ENCODE measurements around the gene ATOH8.

Gene ATOH8

GRCh38 chr2:85781013-85781332 lies 27.2 kb downstream of the ATOH8 start:
- Histone ChIP-seq H3K36me3 (ENCODE audit: control insufficient read depth, insufficient read depth, low read length) (no peaks in the 10 kb centered on the region), H3K27ac (ENCODE audit: low read depth, low read length, severe bottlenecking) (no peak overlapping the region)
- WGBS, 2 experiments (ENCODE audit: insufficient coverage in 2 of 2), result 95 to 100% methylated on average over 3 to 4 of the region's 5 CpGs

GRCh38 chr2:85783796-85784195 lies 30.0 kb downstream of the ATOH8 start:
- 96 to 97% methylated on average over 3 to 4 of the region's 7 CpGs for WGBS, 2 experiments (ENCODE audit: insufficient coverage in 2 of 2)
- no peak overlapping the region for H3K4me3 ChIP-seq (ENCODE audit: extremely low read depth, insufficient read depth, low read length, poor library complexity, severe bottlenecking)
- H3K9me3 ChIP-seq (ENCODE audit: control insufficient read depth, low read length), result no peaks in the 10 kb centered on the region
- H3K36me3 ChIP-seq (ENCODE audit: control insufficient read depth, insufficient read depth, low read length), result no peaks in the 10 kb centered on the region
- H3K27ac ChIP-seq (ENCODE audit: low read depth, low read length, severe bottlenecking), result no peak overlapping the region
- H3K4me1 ChIP-seq (ENCODE audit: control insufficient read depth, insufficient read depth, low read length, poor library complexity, severe bottlenecking), result peaks cover 3% of the 10 kb centered on the region

More at GRCh38 chr2:85781013-85781332, 27.2 kb downstream of the ATOH8 start:
- Histone ChIP-seq H3K4me1 (ENCODE audit: control insufficient read depth, insufficient read depth, low read length, poor library complexity, severe bottlenecking) (peaks cover 3% of the 10 kb centered on the region), H3K9me3 (ENCODE audit: control insufficient read depth, low read length) (no peaks in the 10 kb centered on the region), H3K4me3 (ENCODE audit: extremely low read depth, insufficient read depth, low read length, poor library complexity, severe bottlenecking) (no peak overlapping the region)

- H3K4me3 ChIP-seq (ENCODE audit: extremely low read depth, insufficient read depth, low read length, poor library complexity, severe bottlenecking), result no peak overlapping the region
- H3K9me3 ChIP-seq (ENCODE audit: control insufficient read depth, low read length), result no peaks in the 10 kb centered on the region
- H3K27ac ChIP-seq (ENCODE audit: low read depth, low read length, severe bottlenecking), result no peak overlapping the region
- peaks cover 2% of the 10 kb centered on the region for H3K4me1 ChIP-seq (ENCODE audit: control insufficient read depth, insufficient read depth, low read length, poor library complexity, severe bottlenecking)
- H3K36me3 ChIP-seq (ENCODE audit: control insufficient read depth, insufficient read depth, low read length), result no peaks in the 10 kb centered on the region
- 92 to 93% methylated on average over 3 to 6 of the region's 6 CpGs for WGBS, 2 experiments (ENCODE audit: insufficient coverage in 2 of 2)
Observed at GRCh38 chr2:85784474-85784986, 30.7 kb downstream of the ATOH8 start.

GRCh38 chr2:85785027-85785822 lies 31.4 kb downstream of the ATOH8 start:
- Histone ChIP-seq H3K4me3 (ENCODE audit: extremely low read depth, insufficient read depth, low read length, poor library complexity, severe bottlenecking) (no peak overlapping the region), H3K9me3 (ENCODE audit: control insufficient read depth, low read length) (no peaks in the 10 kb centered on the region), H3K36me3 (ENCODE audit: control insufficient read depth, insufficient read depth, low read length) (no peaks in the 10 kb centered on the region), H3K27ac (ENCODE audit: low read depth, low read length, severe bottlenecking) (no peak overlapping the region), H3K4me1 (ENCODE audit: control insufficient read depth, insufficient read depth, low read length, poor library complexity, severe bottlenecking) (peaks cover 3% of the 10 kb centered on the region)
- WGBS, 2 experiments (ENCODE audit: insufficient coverage in 2 of 2), result 80 to 86% methylated on average over 21 to 24 of the region's 25 CpGs

GRCh38 chr2:85785871-85786270 lies 32.1 kb downstream of the ATOH8 start:
- H3K27ac ChIP-seq (ENCODE audit: low read depth, low read length, severe bottlenecking), result no peak overlapping the region
- 92 to 94% methylated on average over 4 of the region's 4 CpGs for WGBS, 2 experiments (ENCODE audit: insufficient coverage in 2 of 2)
- H3K9me3 ChIP-seq (ENCODE audit: control insufficient read depth, low read length), result no peaks in the 10 kb centered on the region
- no peak overlapping the region for H3K4me3 ChIP-seq (ENCODE audit: extremely low read depth, insufficient read depth, low read length, poor library complexity, severe bottlenecking)
- no peaks in the 10 kb centered on the region for H3K36me3 ChIP-seq (ENCODE audit: control insufficient read depth, insufficient read depth, low read length)
- peaks cover 9% of the 10 kb centered on the region for H3K4me1 ChIP-seq (ENCODE audit: control insufficient read depth, insufficient read depth, low read length, poor library complexity, severe bottlenecking)

- Histone ChIP-seq H3K27ac (ENCODE audit: low read depth, low read length, severe bottlenecking) (no peak overlapping the region), H3K4me1 (ENCODE audit: control insufficient read depth, insufficient read depth, low read length, poor library complexity, severe bottlenecking) (peaks cover 9% of the 10 kb centered on the region), H3K36me3 (ENCODE audit: control insufficient read depth, insufficient read depth, low read length) (no peaks in the 10 kb centered on the region), H3K4me3 (ENCODE audit: extremely low read depth, insufficient read depth, low read length, poor library complexity, severe bottlenecking) (no peak overlapping the region), H3K9me3 (ENCODE audit: control insufficient read depth, low read length) (no peaks in the 10 kb centered on the region)
- 96% methylated on average over 4 to 6 of the region's 7 CpGs for WGBS, 2 experiments (ENCODE audit: insufficient coverage in 2 of 2)
Observed at GRCh38 chr2:85786444-85786843, 32.7 kb downstream of the ATOH8 start.

GRCh38 chr2:85786865-85787264 lies 33.1 kb downstream of the ATOH8 start:
- Histone ChIP-seq H3K27ac (ENCODE audit: low read depth, low read length, severe bottlenecking) (no peak overlapping the region), H3K4me1 (ENCODE audit: control insufficient read depth, insufficient read depth, low read length, poor library complexity, severe bottlenecking) (peaks cover 9% of the 10 kb centered on the region), H3K9me3 (ENCODE audit: control insufficient read depth, low read length) (no peaks in the 10 kb centered on the region), H3K36me3 (ENCODE audit: control insufficient read depth, insufficient read depth, low read length) (no peaks in the 10 kb centered on the region), H3K4me3 (ENCODE audit: extremely low read depth, insufficient read depth, low read length, poor library complexity, severe bottlenecking) (no peak overlapping the region)
- 94 to 98% methylated on average over 7 to 11 of the region's 14 CpGs for WGBS, 2 experiments (ENCODE audit: insufficient coverage in 2 of 2)

GRCh38 chr2:85787282-85787980 lies 33.6 kb downstream of the ATOH8 start:
- Histone ChIP-seq H3K27ac (ENCODE audit: low read depth, low read length, severe bottlenecking) (no peak overlapping the region), H3K4me1 (ENCODE audit: control insufficient read depth, insufficient read depth, low read length, poor library complexity, severe bottlenecking) (peaks cover 11% of the 10 kb centered on the region), H3K9me3 (ENCODE audit: control insufficient read depth, low read length) (no peaks in the 10 kb centered on the region), H3K4me3 (ENCODE audit: extremely low read depth, insufficient read depth, low read length, poor library complexity, severe bottlenecking) (no peak overlapping the region), H3K36me3 (ENCODE audit: control insufficient read depth, insufficient read depth, low read length) (no peaks in the 10 kb centered on the region)
- WGBS, 2 experiments (ENCODE audit: insufficient coverage in 2 of 2), result 89% methylated on average over 7 of the region's 8 CpGs

GRCh38 chr2:85787981-85788340 lies 34.2 kb downstream of the ATOH8 start:
- Histone ChIP-seq H3K36me3 (ENCODE audit: control insufficient read depth, insufficient read depth, low read length) (no peaks in the 10 kb centered on the region), H3K9me3 (ENCODE audit: control insufficient read depth, low read length) (no peaks in the 10 kb centered on the region), H3K4me1 (ENCODE audit: control insufficient read depth, insufficient read depth, low read length, poor library complexity, severe bottlenecking) (peaks cover 17% of the 10 kb centered on the region), H3K27ac (ENCODE audit: low read depth, low read length, severe bottlenecking) (no peak overlapping the region), H3K4me3 (ENCODE audit: extremely low read depth, insufficient read depth, low read length, poor library complexity, severe bottlenecking) (no peak overlapping the region)
- 94 to 97% methylated on average over 3 to 6 of the region's 6 CpGs for WGBS, 2 experiments (ENCODE audit: insufficient coverage in 2 of 2)

GRCh38 chr2:85788603-85789002 lies 34.8 kb downstream of the ATOH8 start:
- no peaks in the 10 kb centered on the region for H3K36me3 ChIP-seq (ENCODE audit: control insufficient read depth, insufficient read depth, low read length)
- WGBS, 2 experiments (ENCODE audit: insufficient coverage in 2 of 2), result 80% methylated on average over 3 of the region's 3 CpGs
- no peaks in the 10 kb centered on the region for H3K9me3 ChIP-seq (ENCODE audit: control insufficient read depth, low read length)
- no peak overlapping the region for H3K27ac ChIP-seq (ENCODE audit: low read depth, low read length, severe bottlenecking)
- peaks cover 17% of the 10 kb centered on the region for H3K4me1 ChIP-seq (ENCODE audit: control insufficient read depth, insufficient read depth, low read length, poor library complexity, severe bottlenecking)
- no peak overlapping the region for H3K4me3 ChIP-seq (ENCODE audit: extremely low read depth, insufficient read depth, low read length, poor library complexity, severe bottlenecking)

GRCh38 chr2:85789271-85789670 lies 35.5 kb downstream of the ATOH8 start:
- H3K4me1 ChIP-seq (ENCODE audit: control insufficient read depth, insufficient read depth, low read length, poor library complexity, severe bottlenecking), result peaks cover 17% of the 10 kb centered on the region
- no peak overlapping the region for H3K27ac ChIP-seq (ENCODE audit: low read depth, low read length, severe bottlenecking)
- no peaks in the 10 kb centered on the region for H3K36me3 ChIP-seq (ENCODE audit: control insufficient read depth, insufficient read depth, low read length)
- 95 to 96% methylated on average over 4 of the region's 5 CpGs for WGBS, 2 experiments (ENCODE audit: insufficient coverage in 2 of 2)
- H3K4me3 ChIP-seq (ENCODE audit: extremely low read depth, insufficient read depth, low read length, poor library complexity, severe bottlenecking), result no peak overlapping the region
- no peaks in the 10 kb centered on the region for H3K9me3 ChIP-seq (ENCODE audit: control insufficient read depth, low read length)

Measured in mesodermal cell (in vitro differentiated cells).